Keratinocyte (primary cell): ENCODE data around the gene ANKRD6.

Source experiments
- EZH2 ChIP-seq: IDR thresholded peaks from one replicate; pipeline ENCODE4 v1.6.1; 2012; ENCODE audit warnings: inconsistent platforms, mild to moderate bottlenecking, low read length, moderate library complexity
- TF ChIP-seq, protein P1 (sequence below), 3 experiments: IDR thresholded peaks in 1 of 3; conservative IDR thresholded peaks in 1 of 3; optimal IDR thresholded peaks in 1 of 3; 2 replicates in 2 of 3; 3 replicates in 1 of 3; pipeline versions ENCODE3 to v1.5.1; 2011; ENCODE audit warnings: low read length in 3 of 3, mild to moderate bottlenecking in 3 of 3, moderate library complexity in 2 of 3, control low read depth in 1 of 3, inconsistent platforms in 1 of 3; ENCODE audit not compliant: insufficient read depth in 2 of 3; ENCODE audit errors: extremely low read depth in 1 of 3

DNA sequence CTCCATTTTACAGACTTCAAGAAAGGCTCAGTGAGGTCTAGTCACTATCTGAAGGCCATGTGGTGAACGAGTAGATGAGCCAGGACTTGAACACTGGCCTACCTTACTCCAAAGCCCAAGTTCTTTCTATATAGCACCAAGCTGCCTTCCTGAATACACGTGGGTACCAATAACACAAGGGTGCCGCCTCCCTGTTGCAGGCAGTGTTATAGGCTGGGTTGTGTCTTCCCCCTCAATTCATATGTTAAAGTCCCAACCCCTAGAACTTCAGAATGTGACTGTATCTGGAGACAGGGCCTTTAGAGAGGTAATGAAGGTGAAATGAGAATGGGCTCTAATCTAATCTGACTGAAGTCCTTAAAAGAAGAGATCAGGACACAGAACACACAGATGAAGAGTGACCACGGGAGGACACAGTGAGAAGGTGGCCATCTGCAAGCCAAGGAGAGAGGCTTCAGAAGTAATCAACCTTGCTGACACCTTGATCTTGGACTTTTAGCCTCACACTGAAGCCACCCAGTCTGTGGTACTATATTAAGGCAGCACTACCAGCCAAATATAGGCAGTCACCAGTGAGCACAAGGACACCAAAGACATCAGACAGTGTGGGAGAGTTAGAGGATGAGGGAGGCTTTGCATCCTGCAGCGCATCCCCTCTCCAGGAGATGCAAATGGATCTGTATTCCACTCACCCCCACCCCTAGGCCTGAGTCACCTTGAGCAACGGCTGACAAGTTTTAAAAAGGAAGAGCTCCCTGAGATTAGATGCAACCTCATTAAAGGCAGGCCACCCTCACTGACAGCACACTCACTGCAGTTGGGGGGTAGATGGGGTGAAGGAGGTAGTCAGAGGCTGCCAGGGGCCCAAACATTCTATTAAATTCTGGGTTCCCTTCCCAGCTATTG is 246.5 kb downstream of the ANKRD6 start:
- TF ChIP-seq, protein P1, sequence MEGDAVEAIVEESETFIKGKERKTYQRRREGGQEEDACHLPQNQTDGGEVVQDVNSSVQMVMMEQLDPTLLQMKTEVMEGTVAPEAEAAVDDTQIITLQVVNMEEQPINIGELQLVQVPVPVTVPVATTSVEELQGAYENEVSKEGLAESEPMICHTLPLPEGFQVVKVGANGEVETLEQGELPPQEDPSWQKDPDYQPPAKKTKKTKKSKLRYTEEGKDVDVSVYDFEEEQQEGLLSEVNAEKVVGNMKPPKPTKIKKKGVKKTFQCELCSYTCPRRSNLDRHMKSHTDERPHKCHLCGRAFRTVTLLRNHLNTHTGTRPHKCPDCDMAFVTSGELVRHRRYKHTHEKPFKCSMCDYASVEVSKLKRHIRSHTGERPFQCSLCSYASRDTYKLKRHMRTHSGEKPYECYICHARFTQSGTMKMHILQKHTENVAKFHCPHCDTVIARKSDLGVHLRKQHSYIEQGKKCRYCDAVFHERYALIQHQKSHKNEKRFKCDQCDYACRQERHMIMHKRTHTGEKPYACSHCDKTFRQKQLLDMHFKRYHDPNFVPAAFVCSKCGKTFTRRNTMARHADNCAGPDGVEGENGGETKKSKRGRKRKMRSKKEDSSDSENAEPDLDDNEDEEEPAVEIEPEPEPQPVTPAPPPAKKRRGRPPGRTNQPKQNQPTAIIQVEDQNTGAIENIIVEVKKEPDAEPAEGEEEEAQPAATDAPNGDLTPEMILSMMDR (optimal IDR thresholded peaks at IDR 0.05 in 1 of 3, IDR thresholded peaks at IDR 0.05 in 1 of 3, conservative IDR thresholded peaks at IDR 0.05 in 1 of 3; ENCODE audit: extremely low read depth in 1 of 3, insufficient read depth in 2 of 3, low read length in 3 of 3): no peak
- TF ChIP-seq EZH2: no peak
